Heart left ventricle (tissue), 16 donors: Measurements from ENCODE around the gene TMEM9. TPM values are rescaled to one million over a fixed set of nuclear protein-coding genes. Genes with fewer than 3 reads are reported as not detected.

Experiments used
- ATAC-seq, 4 donors: fragments of 200-7000 bp; cut with Tn5 transposase; one replicate each; pipeline ENCODE4 v1.9.1; 2020 to 2022; ENCODE audit warnings: moderate library complexity in 4 of 4, mild to moderate bottlenecking in 3 of 4, moderate number of reproducible peaks in 1 of 4
- DNase-seq, 5 donors: peaks; one replicate each; pipeline ENCODE4 v3.0.0-alpha.2; 2020
- H3K27ac ChIP-seq, 12 donors: fragments of 200-600 bp; sonication (generic) in 4 of 12; one replicate each; pipeline versions ENCODE4 v1.5.0 to v1.8.0; 2016 to 2022; ENCODE audit warnings: mild to moderate bottlenecking in 2 of 12
- H3K27me3 ChIP-seq, 9 donors: fragments of 200-600 bp; sonication (generic) in 2 of 9; one replicate each; pipeline versions ENCODE4 v1.5.1 to v1.8.0; 2016 to 2022; ENCODE audit warnings: mild to moderate bottlenecking in 3 of 9
- H3K36me3 ChIP-seq, 9 donors: fragments of 200-600 bp; sonication (generic) in 2 of 9; one replicate each; pipeline versions ENCODE4 v1.5.0 to v1.8.0; 2018 to 2022; ENCODE audit warnings: mild to moderate bottlenecking in 2 of 9
- H3K4me1 ChIP-seq, 12 donors: fragments of 200-600 bp; sonication (generic) in 4 of 12; one replicate each; pipeline versions ENCODE4 v1.5.0 to v1.8.0; 2016 to 2022; ENCODE audit warnings: mild to moderate bottlenecking in 3 of 12
- H3K4me3 ChIP-seq, 12 donors: fragments of 200-600 bp; sonication (generic) in 4 of 12; one replicate each; pipeline versions ENCODE4 v1.5.0 to v1.8.0; 2017 to 2022; ENCODE audit warnings: mild to moderate bottlenecking in 9 of 12, moderate library complexity in 4 of 12
- H3K9me3 ChIP-seq, 12 donors: fragments of 200-600 bp; sonication (generic) in 4 of 12; one replicate each; pipeline versions ENCODE4 v1.5.0 to v1.8.0; 2016 to 2022; ENCODE audit warnings: mild to moderate bottlenecking in 1 of 12
- POLR2A ChIP-seq, 2 donors: fragments of 450-650 bp; IDR thresholded peaks; one replicate each; pipeline ENCODE4 v1.6.1; 2017; ENCODE audit warnings: antibody characterized with exemption in 2 of 2, mild to moderate bottlenecking in 2 of 2, moderate library complexity in 2 of 2
- WGBS, 4 donors: extraction: QIAGEN DNeasy Blood & Tissue Kit in 2 of 4; methylation state at CpG; one replicate each; pipeline versions ENCODE4 v1.1.5 to v1.1.7; 2013 to 2018; 5-methylcytosine and 5-hydroxymethylcytosine counted together
- intact Hi-C, 10 donors: fragments of 100-400 bp; cut with DNase I; formaldehyde crosslinking; loops; one replicate each; pipeline versions ENCODE4 v1.11.1 to v1.14.2; 2022
- polyA plus RNA-seq, 2 donors: library from polyadenylated mRNA; stranded (reverse); fragments of 200-250 nt; gene quantifications; one replicate each; pipeline ENCODE4 v1.2.3, GENCODE V29; 2013
- total RNA-seq, 9 donors: library from RNA; depleted of rRNA in 2 of 9; stranded (reverse); fragments of >200 nt in 2 of 9; fragmentation: NEBNext Ultra II Directional in 3 of 9; extraction: Animal tissue kit (Norgen Biotek cat#: 25700) in 3 of 9; gene quantifications; one replicate each; pipeline versions ENCODE4 v1.1.0 to v1.2.4, GENCODE V29; 2016 to 2023
- TF ChIP-seq, protein P1 (sequence below), 12 donors: fragments of 200-600 bp; sonication (generic) in 4 of 12; IDR thresholded peaks; one replicate each; pipeline versions ENCODE4 v1.5.0 to v1.8.0; 2018 to 2022; ENCODE audit warnings: antibody characterized with exemption in 12 of 12, mild to moderate bottlenecking in 5 of 12
- donor health status: ischemic (EF 13 %, LVEDD 7.1; RV severe dilation, severe dysfunction).
- donor health status: healthy with polysubstance abuse.
- donor health status: DM: no; HTN: yes; CAD: no.
- donor health status: DM: no; HTN: no; CAD: no.
- donor health status: ischemic (EF 25% LVEDD 6.9; RV normal size, moderate dysfunction).
- donor health status: ischemic (EF 25% LVEDD 5.7; RV mildly dilated, moderate dysfunction).
- donor health status: healthy.
- donor health status: DM: yes; HTN: yes; CAD: no.
- donor health status: ischemic (EF 35%, LVEDD 5.7; RV mildly dilated, moderate dysfunction).
- donor health status: nonischemic (EF 11% LVEDD 7.7; RV severe dilation, severe dysfunction).
- donor health status: DM: yes; HTN: yes; CAD: no.
- donor health status: PGD.
- donor health status: ischemic (EF 29% LVEDD 5.4; RV normal size, mild dysfunction).
- donor health status: nonischemic (EF 23%, LVEDD 6.1; RV moderate dilation, normal function).

TMEM9 gene
- total and polyA plus RNA-seq, 11 donors, result 22.4 to 42.9 (median 29.3) TPM

DNA sequence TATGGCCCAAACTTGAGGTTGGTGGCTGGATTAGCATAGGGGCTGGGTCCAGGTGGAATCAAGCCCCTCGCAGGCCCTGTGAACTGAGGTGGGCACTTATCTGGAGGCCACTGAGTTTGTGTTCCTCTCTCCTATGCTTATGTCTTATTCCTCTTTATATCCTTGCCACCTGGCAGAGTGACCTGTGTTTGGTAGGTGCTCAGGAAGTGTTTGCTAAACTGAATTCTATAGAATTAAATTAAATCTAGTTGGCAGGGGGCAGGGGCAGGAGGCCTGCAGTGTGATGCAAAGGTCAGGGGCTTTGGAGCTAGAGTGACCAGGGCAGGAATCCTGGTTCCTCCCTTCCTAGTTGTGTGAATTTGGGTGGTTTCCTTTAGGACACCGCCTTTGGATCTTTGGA lies 1.1 kb upstream of the TMEM9 start:
- intact Hi-C loops, result loop anchor here in 1 of 10 donors (10.0 kb wide), 1 partner anchor 69 kb away; no protein-coding TSS in a partner anchor
- whole genome bisulfite sequencing, 4 donors, result 80 to 89% (median 85%) methylated on average over 2 of the region's 2 CpGs
- DNase-seq (no peak), ATAC-seq (no peak)
- TF ChIP-seq, protein P1, sequence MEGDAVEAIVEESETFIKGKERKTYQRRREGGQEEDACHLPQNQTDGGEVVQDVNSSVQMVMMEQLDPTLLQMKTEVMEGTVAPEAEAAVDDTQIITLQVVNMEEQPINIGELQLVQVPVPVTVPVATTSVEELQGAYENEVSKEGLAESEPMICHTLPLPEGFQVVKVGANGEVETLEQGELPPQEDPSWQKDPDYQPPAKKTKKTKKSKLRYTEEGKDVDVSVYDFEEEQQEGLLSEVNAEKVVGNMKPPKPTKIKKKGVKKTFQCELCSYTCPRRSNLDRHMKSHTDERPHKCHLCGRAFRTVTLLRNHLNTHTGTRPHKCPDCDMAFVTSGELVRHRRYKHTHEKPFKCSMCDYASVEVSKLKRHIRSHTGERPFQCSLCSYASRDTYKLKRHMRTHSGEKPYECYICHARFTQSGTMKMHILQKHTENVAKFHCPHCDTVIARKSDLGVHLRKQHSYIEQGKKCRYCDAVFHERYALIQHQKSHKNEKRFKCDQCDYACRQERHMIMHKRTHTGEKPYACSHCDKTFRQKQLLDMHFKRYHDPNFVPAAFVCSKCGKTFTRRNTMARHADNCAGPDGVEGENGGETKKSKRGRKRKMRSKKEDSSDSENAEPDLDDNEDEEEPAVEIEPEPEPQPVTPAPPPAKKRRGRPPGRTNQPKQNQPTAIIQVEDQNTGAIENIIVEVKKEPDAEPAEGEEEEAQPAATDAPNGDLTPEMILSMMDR (IDR thresholded peaks at IDR 0.05), result no peak
- no peak for TF ChIP-seq POLR2A (IDR thresholded peaks at IDR 0.05)
- Histone ChIP-seq H3K9me3 (no peaks in the 10 kb centered on the region), H3K4me3 (no peak overlapping the region), H3K27ac (no peak overlapping the region), H3K27me3 (no peaks in the 10 kb centered on the region), H3K4me1 (peaks cover 0 to 20% (median 13%) of the 10 kb centered on the region in 12 donors), H3K36me3 (peaks cover 0 to 18% (median 13%) of the 10 kb centered on the region in 9 donors)

- TF ChIP-seq, protein P1 (IDR thresholded peaks at IDR 0.05), result no peak
- TF ChIP-seq POLR2A (IDR thresholded peaks at IDR 0.05), result no peak
These were observed 543 bp downstream of the TMEM9 start for GRCh38 chr1:201153474-201154388.

GRCh38 chr1:201149400-201149799 lies 4.9 kb downstream of the TMEM9 start:
- no peak overlapping the region for H3K27ac ChIP-seq
- no peaks in the 10 kb centered on the region for H3K27me3 ChIP-seq
- H3K36me3 ChIP-seq, result peaks cover 0 to 74% (median 63%) of the 10 kb centered on the region in 9 donors
- ATAC-seq, result no peak
- TF ChIP-seq, protein P1 (IDR thresholded peaks at IDR 0.05), result peak in 6 of 12 donors; percentile 14 to 42 (median 21)
- no peak for TF ChIP-seq POLR2A (IDR thresholded peaks at IDR 0.05)
- no peak overlapping the region for H3K4me3 ChIP-seq
- no peak for DNase-seq
- 77 to 89% (median 88%) methylated on average over 4 of the region's 4 CpGs for WGBS, 4 donors
- no peaks in the 10 kb centered on the region for H3K9me3 ChIP-seq
- intact Hi-C loops, result no loop called here
- H3K4me1 ChIP-seq, result peaks cover 0 to 14% (median 9%) of the 10 kb centered on the region in 12 donors

More at GRCh38 chr1:201153474-201154388, 543 bp downstream of the TMEM9 start:
- H3K4me3 ChIP-seq, result peak overlapping the region; percentile 78 to 100 (median 90)
- H3K4me1 ChIP-seq, result peaks cover 0 to 20% (median 13%) of the 10 kb centered on the region in 12 donors
- WGBS, 4 donors, result 3 to 5% (median 4%) methylated on average over 27 to 37 of the region's 37 CpGs
- H3K36me3 ChIP-seq, result peaks cover 0 to 34% (median 20%) of the 10 kb centered on the region in 9 donors
- no peaks in the 10 kb centered on the region for H3K27me3 ChIP-seq
- H3K27ac ChIP-seq, result peak overlapping the region in 10 of 12 donors; percentile 6 to 83 (median 64)
- ATAC-seq (peak; percentile 68 to 85 (median 81)), DNase-seq (no peak)
- no peaks in the 10 kb centered on the region for H3K9me3 ChIP-seq
- intact Hi-C loops, result loop anchor here in 2 of 10 donors (1.0 to 10.0 kb wide), 3 partner anchors 17 to 71 kb away; no protein-coding TSS in a partner anchor

DNA sequence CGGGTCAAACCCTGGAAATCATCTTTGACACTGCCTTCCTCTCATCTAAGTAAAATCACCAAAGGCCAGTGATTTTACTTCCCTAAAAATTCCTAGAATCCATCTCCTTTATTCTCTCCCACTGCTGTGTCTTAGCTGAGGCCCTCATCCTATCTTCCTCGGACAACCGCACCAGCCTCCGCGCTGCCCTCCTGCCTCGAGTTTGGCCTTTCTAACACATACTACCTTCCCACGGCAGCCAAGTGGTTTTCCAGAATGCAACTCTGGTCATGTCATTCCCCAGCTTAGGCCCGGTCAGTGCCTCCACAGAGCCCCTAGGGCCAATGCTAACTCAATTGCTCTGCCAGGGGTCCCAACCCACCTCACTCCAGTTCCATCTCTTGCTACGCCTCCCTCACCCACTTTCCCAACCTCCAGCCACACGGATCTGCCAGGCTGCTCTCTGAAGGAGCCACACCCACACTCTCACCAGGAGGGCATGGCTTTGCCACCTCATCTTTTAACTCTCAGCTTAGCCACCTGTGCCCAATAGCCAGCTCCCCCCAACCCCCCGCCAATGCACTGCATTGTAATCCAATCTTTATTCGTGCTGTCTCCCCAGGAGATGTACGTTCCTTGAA lies 6.8 kb downstream of the TMEM9 start:
- DNase-seq (no peak), ATAC-seq (no peak)
- TF ChIP-seq, protein P1 (IDR thresholded peaks at IDR 0.05), result no peak
- TF ChIP-seq POLR2A (IDR thresholded peaks at IDR 0.05), result no peak
- Histone ChIP-seq H3K4me1 (peaks cover 0 to 5% (median 0%) of the 10 kb centered on the region in 12 donors), H3K27ac (no peak overlapping the region), H3K36me3 (peaks cover 0 to 93% (median 80%) of the 10 kb centered on the region in 9 donors), H3K4me3 (no peak overlapping the region), H3K9me3 (no peaks in the 10 kb centered on the region), H3K27me3 (no peaks in the 10 kb centered on the region)
- intact Hi-C loops, result no loop called here
- 85 to 96% (median 94%) methylated on average over 12 to 13 of the region's 13 CpGs for WGBS, 4 donors
